IMR-90 (cell line): ENCODE data around the gene FLRT1. TPM values are rescaled to one million over a fixed set of nuclear protein-coding genes. Genes with fewer than 3 reads are reported as not detected.

Experiments
- ATAC-seq: fragments of 200-7000 bp; cut with Tn5 transposase; 2 replicates; pipeline ENCODE4 v1.9.1; 2020; ENCODE audit warnings: low read depth, mild to moderate bottlenecking, moderate library complexity
- BruUV-seq: library from RNA; stranded (reverse); fragments of 400-500 nt; replicated peaks from 2 replicates; lab custom pipeline; 2021; lab: Mats Ljungman, UMichigan
- CTCF ChIA-PET: fragments of 300-600 bp; formaldehyde crosslinking; extraction: SDS; loops from one replicate; lab custom pipeline; 2021; ENCODE audit warnings: antibody characterized with exemption; lab: Yijun Ruan, JAX
- POLR2A ChIA-PET: fragments of 300-600 bp; sonication (Branson Sonifier 250); formaldehyde crosslinking; loops from one replicate; lab custom pipeline; 2022; ENCODE audit warnings: antibody characterized with exemption; ENCODE audit not compliant: unreplicated experiment; lab: Charles Lee
- DNase-seq: peaks from one replicate; pipeline ENCODE4 v3.0.0; 2013
- H2AFZ ChIP-seq: replicated peaks from 2 replicates; pipeline ENCODE3; 2013; ENCODE audit warnings: low read length, mild to moderate bottlenecking; ENCODE audit not compliant: poor library complexity
- H2AK5ac ChIP-seq: 2 replicates; pipeline ENCODE4 v1.6.1; 2013; ENCODE audit warnings: low read depth, low read length, inconsistent platforms
- H2AK9ac ChIP-seq: replicated peaks from 2 replicates; pipeline ENCODE3; 2013; ENCODE audit warnings: mild to moderate bottlenecking, low read depth, low read length, moderate library complexity; ENCODE audit not compliant: poor library complexity
- H2BK120ac ChIP-seq: 2 replicates; pipeline ENCODE4 v1.6.1; 2013; ENCODE audit warnings: low read depth, low read length, inconsistent platforms
- H2BK15ac ChIP-seq: 3 replicates; pipeline ENCODE4 v1.6.1; 2013; ENCODE audit warnings: low read depth, low read length, inconsistent platforms
- H2BK20ac ChIP-seq: 2 replicates; pipeline ENCODE4 v1.6.1; 2013; ENCODE audit warnings: low read depth, mild to moderate bottlenecking, inconsistent platforms, low read length, moderate library complexity
- H2BK5ac ChIP-seq: 2 replicates; pipeline ENCODE4 v1.6.1; 2013; ENCODE audit warnings: mild to moderate bottlenecking, low read depth, low read length, inconsistent platforms; ENCODE audit not compliant: poor library complexity, severe bottlenecking
- H3K14ac ChIP-seq: replicated peaks from 2 replicates; pipeline ENCODE4 v1.6.1; 2013; ENCODE audit warnings: low read depth, low read length, inconsistent platforms
- H3K18ac ChIP-seq: 2 replicates; pipeline ENCODE4 v1.6.1; 2013; ENCODE audit warnings: low read depth, low read length, control low read depth
- H3K23ac ChIP-seq: 2 replicates; pipeline ENCODE4 v1.6.1; 2013; ENCODE audit warnings: low read depth, low read length, inconsistent platforms
- H3K27ac ChIP-seq: 2 replicates; pipeline ENCODE4 v1.5.1; 2013; ENCODE audit warnings: mild to moderate bottlenecking, control low read depth, low read length; ENCODE audit not compliant: insufficient read depth
- H3K27me3 ChIP-seq: 2 replicates; pipeline ENCODE4 v1.6.1; 2013; ENCODE audit warnings: low read length; ENCODE audit not compliant: control insufficient read depth, insufficient read depth
- H3K36me3 ChIP-seq: 2 replicates; pipeline ENCODE4 v1.6.1; 2013; ENCODE audit warnings: low read length, mixed read lengths; ENCODE audit not compliant: control insufficient read depth, insufficient read depth
- H3K4ac ChIP-seq: 2 replicates; pipeline ENCODE4 v1.6.1; 2013; ENCODE audit warnings: low read depth, low read length, inconsistent platforms
- H3K4me1 ChIP-seq: 2 replicates; pipeline ENCODE4 v1.6.1; 2013; ENCODE audit warnings: low read length, mixed read lengths; ENCODE audit not compliant: control insufficient read depth, insufficient read depth
- H3K4me2 ChIP-seq: 2 replicates; pipeline ENCODE4 v1.6.1; 2013; ENCODE audit warnings: low read depth, mild to moderate bottlenecking, control low read depth, low read length, moderate library complexity
- H3K4me3 ChIP-seq: 2 replicates; pipeline ENCODE4 v1.5.1; 2013; ENCODE audit warnings: low read depth, mild to moderate bottlenecking, control low read depth, low read length, moderate library complexity; ENCODE audit not compliant: insufficient read depth
- H3K56ac ChIP-seq: 2 replicates; pipeline ENCODE4 v1.6.1; 2013; ENCODE audit warnings: low read length, inconsistent platforms; ENCODE audit not compliant: insufficient read depth; ENCODE audit errors: extremely low read depth
- H3K79me1 ChIP-seq, 2 experiments: 2 replicates each; pipeline ENCODE4 v1.6.1; 2013; ENCODE audit warnings: low read length in 2 of 2, inconsistent platforms in 1 of 2, low read depth in 1 of 2
- H3K9ac ChIP-seq: 2 replicates; pipeline ENCODE4 v1.6.1; 2013; ENCODE audit warnings: low read depth, low read length, control low read depth
- H3K9me1 ChIP-seq: 2 replicates; pipeline ENCODE4 v1.6.1; 2013; ENCODE audit warnings: low read length, inconsistent platforms; ENCODE audit not compliant: insufficient read depth
- H3K9me3 ChIP-seq: 2 replicates; pipeline ENCODE4 v1.6.1; 2013; ENCODE audit warnings: low read length; ENCODE audit not compliant: control insufficient read depth, insufficient read depth
- H4K20me1 ChIP-seq: 2 replicates; pipeline ENCODE4 v1.6.1; 2013; ENCODE audit warnings: low read length, inconsistent platforms; ENCODE audit not compliant: insufficient read depth
- H4K5ac ChIP-seq: 2 replicates; pipeline ENCODE4 v1.6.1; 2013; ENCODE audit warnings: mild to moderate bottlenecking, low read depth, low read length, control low read depth
- H4K8ac ChIP-seq, 2 experiments: 2 replicates each; pipeline ENCODE4 v1.6.1; 2013; ENCODE audit warnings: low read depth in 2 of 2, low read length in 2 of 2, control low read depth in 1 of 2, inconsistent platforms in 1 of 2
- H4K91ac ChIP-seq: 2 replicates; pipeline ENCODE4 v1.6.1; 2013; ENCODE audit warnings: low read depth, low read length, inconsistent platforms; ENCODE audit not compliant: insufficient read depth
- NFE2L2 ChIP-seq: fragments of 150-350 bp; IDR thresholded peaks from 2 replicates; pipeline ENCODE4 v1.6.1; 2016; ENCODE audit warnings: low read depth, mild to moderate bottlenecking, low read length
- WGBS, 2 experiments: methylation state at CpG; one replicate each; pipeline versions ENCODE4 v1.1.5 to v1.1.7; 2013; ENCODE audit warnings: missing lambda C conversion rate in 2 of 2; ENCODE audit not compliant: insufficient read length in 1 of 2; ENCODE audit errors: extremely low coverage in 2 of 2; 5-methylcytosine and 5-hydroxymethylcytosine counted together
- dilution Hi-C: fragments of 300-500 bp; cut with HindIII; formaldehyde crosslinking; loops from one replicate; pipeline ENCODE4 v1.14.3; 2018; ENCODE audit warnings: low sequenced_read_pairs; ENCODE audit not compliant: unreplicated experiment
- in situ Hi-C: fragments of 300-500 bp; cut with MboI; formaldehyde crosslinking; loops from 3 replicates; pipeline ENCODE4 v1.14.3; 2019; ENCODE audit warnings: low sequenced_read_pairs, inconsistent platforms, mixed read lengths
- intact Hi-C: fragments of 100-400 bp; cut with micrococcal nuclease; formaldehyde crosslinking; loops from 2 replicates; pipeline ENCODE4 v1.10.0; 2022
- polyA plus RNA-seq, 3 experiments: library from polyadenylated mRNA; depleted of rRNA; stranded (reverse); fragments of >200 nt; gene quantifications; 2 replicates each; pipeline ENCODE4 v1.2.3, GENCODE V29; 2012; ENCODE audit warnings: low replicate concordance in 1 of 3
- total RNA-seq: library from RNA; depleted of rRNA; stranded (reverse); fragments of >200 nt; gene quantifications from 2 replicates; pipeline ENCODE4 v1.2.3, GENCODE V29; 2012

FLRT1 gene
- total and polyA plus RNA-seq, 2 of the 4 experiments (the other 2 are of a cell fraction), result under 0.01 to 0.07 TPM

GRCh38 chr11:64022125-64022784 lies 13.5 kb upstream of the FLRT1 start:
- POLR2A ChIA-PET, result interaction anchor here (0.7 kb wide), 1 partner anchor 111 kb away, joined by 9 read pairs; no protein-coding TSS in a partner anchor
- in situ Hi-C loops (no loop called here), intact Hi-C loops (no loop called here), dilution Hi-C loops (no loop called here)
- H2BK15ac ChIP-seq, result no peak overlapping the region
- no peak overlapping the region for H3K4ac ChIP-seq
- no TSS peak for BruUV-seq
- H4K8ac ChIP-seq, result no peak overlapping the region
- H3K36me3 ChIP-seq, result no peaks in the 10 kb centered on the region
- no peaks in the 10 kb centered on the region for H3K9me3 ChIP-seq
- CTCF ChIA-PET, result no interaction called here
- 0 out of 2 replicates have a peak, but pooled peaks cover 8% of the 10 kb centered on the region for H4K20me1 ChIP-seq
- WGBS, 2 experiments, result 64% methylated on average over 7 of the region's 14 CpGs; no CpG with 5 or more reads in 1 of the 2 experiments
- H4K91ac ChIP-seq, result no peak overlapping the region
- H3K23ac ChIP-seq, result no peak overlapping the region
- H2BK20ac ChIP-seq, result no peak overlapping the region
- DNase-seq (no peak), ATAC-seq (no peak)
- H3K9ac ChIP-seq, result no peak overlapping the region
- H3K14ac ChIP-seq, result no peak overlapping the region
- no peak overlapping the region for H4K5ac ChIP-seq
- no peak for TF ChIP-seq NFE2L2
- no peaks in the 10 kb centered on the region for H3K79me1 ChIP-seq
- no peak overlapping the region for H2AK9ac ChIP-seq
- no peaks in the 10 kb centered on the region for H3K9me1 ChIP-seq
- H2AK5ac ChIP-seq, result no peak overlapping the region
- H3K4me1 ChIP-seq, result no peaks in the 10 kb centered on the region
- no peak overlapping the region for H3K27ac ChIP-seq
- no peak overlapping the region for H3K4me2 ChIP-seq
- H3K27me3 ChIP-seq, result peaks cover 11% of the 10 kb centered on the region
- H2BK5ac ChIP-seq, result no peak overlapping the region
- H3K4me3 ChIP-seq, result no peak overlapping the region
- H3K18ac ChIP-seq, result no peak overlapping the region
- H2BK120ac ChIP-seq, result no peak overlapping the region
- no peak overlapping the region for H3K56ac ChIP-seq
- no peak overlapping the region for H2AFZ ChIP-seq
